HG03565 (cell line): ENCODE results near the gene LAIR1.

Experiments used
- ATAC-seq: cut with Tn5 transposase; IDR thresholded peaks from one replicate; pipeline ENCODE4 v1.9.1; 2021; ENCODE audit warnings: mild to moderate bottlenecking, moderate library complexity; ENCODE audit not compliant: unreplicated experiment

LAIR1 gene

GRCh38 chr19:54319049-54319448 lies 45.7 kb downstream of the LAIR1 start:
- no peak for ATAC-seq

- no peak for ATAC-seq
Observed at GRCh38 chr19:54317965-54318240, 46.8 kb downstream of the LAIR1 start.

- ATAC-seq = no peak
Observed at GRCh38 chr19:54317108-54317964, 47.4 kb downstream of the LAIR1 start.

- no peak for ATAC-seq
Observed at GRCh38 chr19:54316746-54317107, 48.0 kb downstream of the LAIR1 start.

- no peak for ATAC-seq
Observed at GRCh38 chr19:54315956-54316355, 48.8 kb downstream of the LAIR1 start.

GRCh38 chr19:54312436-54313377 lies 52.0 kb downstream of the LAIR1 start, which contains the start of gene LILRA5:
Gene LILRA5, minus strand, starts transcription at chr19:54313166. Its CDS starts 147 bp downstream, at chr19:54313019.
- ATAC-seq = no peak

- ATAC-seq = no peak
Observed at GRCh38 chr19:54312011-54312410, 52.7 kb downstream of the LAIR1 start.

GRCh38 chr19:54311486-54311885 lies 53.2 kb downstream of the LAIR1 start:
- no peak for ATAC-seq

GRCh38 chr19:54310543-54310942 lies 54.2 kb downstream of the LAIR1 start:
- no peak for ATAC-seq

GRCh38 chr19:54309811-54310210 lies 54.9 kb downstream of the LAIR1 start:
- ATAC-seq = no peak

- ATAC-seq = no peak
Observed at GRCh38 chr19:54307389-54308020, 57.2 kb downstream of the LAIR1 start.

- no peak for ATAC-seq
Observed at GRCh38 chr19:54305141-54305540, 59.6 kb downstream of the LAIR1 start.

GRCh38 chr19:54302257-54302656 lies 62.5 kb downstream of the LAIR1 start:
- ATAC-seq = no peak
